ENCODE data around the gene GALM. TPM values are rescaled to one million over a fixed set of nuclear protein-coding genes. Genes with fewer than 3 reads are reported as not detected.
"Not testable (repeated sequence)": the region's sequence is repeated elsewhere in the genome, so short reads cannot be mapped to it uniquely, and the experiment has no call there.

The GALM gene
- total RNA-seq, 3 donors from 2014 or later: 27.0 to 62.7 (median 58.0) TPM

DNA sequence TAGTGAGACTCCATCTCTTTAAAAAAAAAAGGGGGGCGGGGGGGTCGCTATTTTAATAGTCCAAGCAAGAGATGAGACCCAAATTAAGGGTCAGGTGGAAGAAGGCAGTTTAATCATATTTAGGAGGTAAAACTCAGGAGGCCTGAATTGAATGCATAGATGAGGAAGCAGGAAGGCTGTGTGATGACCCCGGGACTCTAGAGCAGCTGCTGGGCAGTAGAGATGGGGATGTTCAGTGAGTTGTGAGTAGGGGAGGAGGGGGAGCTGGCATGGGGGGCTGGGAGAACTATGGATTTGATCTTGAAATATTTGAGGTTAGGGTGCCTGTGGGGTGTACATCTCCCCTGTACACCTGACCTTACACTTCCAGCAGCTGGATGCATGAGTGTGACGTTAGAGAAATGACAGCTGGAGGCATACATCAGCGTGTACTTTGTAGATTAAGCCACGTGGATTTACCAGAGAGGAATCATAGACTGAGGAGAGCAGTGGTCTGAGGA is 41.0 kb downstream of the GALM start:
- Histone ChIP-seq H3K9me3 (no peaks in the 10 kb centered on the region), H3K4me1 (ENCODE audit: low read depth) (peaks cover 2% of the 10 kb centered on the region), H3K36me3 (ENCODE audit: low read depth) (no peaks in the 10 kb centered on the region), H3K4me3 (no peak overlapping the region)
- DNase-seq: no peak
- intact Hi-C loops (cut with DNase I, micrococcal nuclease): no loop called here
- no peak for TF ChIP-seq CTCF (IDR thresholded peaks at IDR 0.05)
- ATAC-seq: no peak

- DNase-seq; intact Hi-C loops (cut with DNase I, micrococcal nuclease); H3K9me3 ChIP-seq; H3K4me3 ChIP-seq; H3K4me1 ChIP-seq (ENCODE audit: low read depth); H3K36me3 ChIP-seq (ENCODE audit: low read depth); ATAC-seq: not testable (repeated sequence)
These were observed 42.6 kb downstream of the GALM start for GRCh38 chr2:38708491-38708890.

GRCh38 chr2:38708900-38709566 is 43.1 kb downstream of the GALM start:
- Histone ChIP-seq H3K4me3 (no peak overlapping the region), H3K4me1 (ENCODE audit: low read depth) (peaks cover 1% of the 10 kb centered on the region), H3K9me3 (no peaks in the 10 kb centered on the region), H3K36me3 (ENCODE audit: low read depth) (no peaks in the 10 kb centered on the region)
- intact Hi-C loops (cut with DNase I, micrococcal nuclease): no loop called here
- ATAC-seq: peak; percentile 21
- no peak for DNase-seq
- TF ChIP-seq CTCF (IDR thresholded peaks at IDR 0.05): no peak

DNA sequence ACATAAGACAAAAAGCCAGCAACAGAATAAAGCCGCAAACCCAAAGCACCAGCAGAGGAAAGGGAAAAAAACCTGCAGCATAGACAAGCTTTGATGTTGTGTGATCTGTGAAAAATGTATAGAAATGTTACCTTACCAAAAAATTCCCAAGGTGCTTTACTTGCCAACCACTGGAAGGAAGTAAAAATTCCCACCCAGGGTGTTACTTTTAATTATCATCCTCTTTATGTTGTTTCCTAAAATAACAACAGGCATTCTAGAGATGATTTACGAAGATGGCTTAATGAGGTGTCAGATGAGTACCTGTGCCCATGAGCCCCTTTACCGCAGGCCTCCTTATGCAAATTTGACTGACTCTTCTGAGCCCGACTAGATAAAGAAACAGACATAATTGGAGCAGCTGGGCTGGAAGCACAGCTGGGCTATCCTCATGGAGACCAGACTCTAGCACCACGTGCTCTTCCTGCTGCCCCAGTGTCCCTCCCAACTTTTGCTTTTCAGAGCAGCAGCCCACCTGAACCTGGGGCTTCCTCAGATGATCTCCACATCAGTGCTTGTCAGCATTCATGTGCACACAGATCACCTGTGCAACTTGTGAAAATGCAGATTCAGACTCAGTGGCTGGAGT is 43.8 kb downstream of the GALM start:
- Histone ChIP-seq H3K4me3 (no peak overlapping the region), H3K36me3 (ENCODE audit: low read depth) (no peaks in the 10 kb centered on the region), H3K9me3 (no peaks in the 10 kb centered on the region), H3K4me1 (ENCODE audit: low read depth) (peaks cover 7% of the 10 kb centered on the region)
- DNase-seq (no peak), ATAC-seq (no peak)
- TF ChIP-seq CTCF (IDR thresholded peaks at IDR 0.05): no peak
- intact Hi-C loops (cut with DNase I, micrococcal nuclease): no loop called here

DNA sequence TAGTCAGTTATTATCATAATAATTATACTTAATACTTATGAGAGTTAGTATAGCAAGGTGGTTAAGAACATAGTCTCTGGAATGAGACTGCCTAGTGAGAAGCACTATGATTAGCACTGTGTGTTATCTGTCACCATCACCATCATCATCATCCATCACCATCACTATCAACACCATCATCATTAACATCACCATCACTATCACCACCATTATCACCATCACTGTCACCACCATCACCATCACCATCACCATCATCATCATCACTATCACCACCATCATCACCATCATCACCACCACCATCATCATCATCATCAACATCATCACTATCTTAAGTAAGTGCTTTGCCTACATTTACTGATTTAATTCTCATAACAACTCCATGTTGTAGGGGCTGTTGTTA is 45.6 kb downstream of the GALM start:
- intact Hi-C loops (cut with DNase I, micrococcal nuclease): no loop called here
- no peak overlapping the region for H3K4me3 ChIP-seq
- H3K36me3 ChIP-seq (ENCODE audit: low read depth): no peaks in the 10 kb centered on the region
- H3K9me3 ChIP-seq: no peaks in the 10 kb centered on the region
- ATAC-seq: no peak
- TF ChIP-seq CTCF (IDR thresholded peaks at IDR 0.05): no peak
- peaks cover 7% of the 10 kb centered on the region for H3K4me1 ChIP-seq (ENCODE audit: low read depth)
- no peak for DNase-seq

DNA sequence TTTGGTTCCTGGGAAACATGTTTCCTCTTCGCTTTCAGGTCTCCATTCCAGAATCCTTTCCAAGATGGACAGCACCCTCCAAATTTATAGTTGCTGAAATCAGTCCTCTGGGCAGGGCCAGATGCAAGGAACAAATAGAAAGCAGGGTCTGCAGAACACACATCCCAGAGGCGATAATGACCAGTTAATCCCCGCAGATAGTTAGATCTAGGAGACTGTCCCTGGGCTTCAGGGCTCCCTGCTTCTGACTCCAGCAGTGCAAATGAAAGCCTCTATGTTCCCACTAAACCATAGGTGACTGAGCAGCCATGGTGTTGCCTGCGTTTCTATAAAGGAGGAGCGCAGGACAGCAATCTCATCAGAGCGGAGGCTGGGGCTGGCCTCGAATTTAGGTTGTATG is 46.5 kb downstream of the GALM start:
- Histone ChIP-seq H3K4me3 (no peak overlapping the region), H3K36me3 (ENCODE audit: low read depth) (no peaks in the 10 kb centered on the region), H3K9me3 (no peaks in the 10 kb centered on the region), H3K4me1 (ENCODE audit: low read depth) (peaks cover 7% of the 10 kb centered on the region)
- no peak for DNase-seq
- no peak for TF ChIP-seq CTCF (IDR thresholded peaks at IDR 0.05)
- intact Hi-C loops (cut with DNase I, micrococcal nuclease): no loop called here
- ATAC-seq: no peak
